GM10266 (cell line): ENCODE measurements around the gene MEP1B.

Experiments used
- DNase-seq: peaks from one replicate; pipeline ENCODE4 v3.0.0; 2012; ENCODE audit errors: extremely low spot score
- CTCF ChIP-seq: IDR thresholded peaks from 2 replicates; pipeline ENCODE4 v1.5.1; 2012; ENCODE audit warnings: mild to moderate bottlenecking, low read depth; ENCODE audit not compliant: control insufficient read depth, insufficient read depth; ENCODE audit errors: missing control alignments

MEP1B gene

DNA sequence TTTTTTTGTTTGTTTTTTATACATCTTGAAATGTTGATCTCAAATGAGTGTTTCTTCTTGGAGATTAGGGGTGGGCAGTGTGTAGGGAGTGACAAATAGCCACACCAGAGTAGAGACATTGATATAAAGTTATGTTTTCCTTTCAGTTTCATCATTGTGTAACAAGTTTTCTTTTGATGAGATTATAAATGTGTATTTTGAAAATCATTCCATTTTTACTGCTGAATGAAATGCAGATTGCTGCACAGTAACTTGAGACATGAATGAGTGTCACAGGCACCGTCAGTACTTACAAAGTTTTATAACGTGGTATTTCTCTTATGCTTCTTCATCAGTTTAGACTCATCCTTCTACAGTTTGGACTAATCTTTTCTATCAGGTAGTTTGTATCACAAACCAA, 370 bp downstream of the MEP1B start:
- TF ChIP-seq CTCF, result no peak
- DNase-seq, result no peak

- no peak for TF ChIP-seq CTCF
- DNase-seq, result no peak
These were observed 6.3 kb downstream of the MEP1B start for GRCh38 chr18:32195881-32196815.

- no peak for DNase-seq
These were observed 10.9 kb downstream of the MEP1B start for GRCh38 chr18:32200766-32201165.

DNA sequence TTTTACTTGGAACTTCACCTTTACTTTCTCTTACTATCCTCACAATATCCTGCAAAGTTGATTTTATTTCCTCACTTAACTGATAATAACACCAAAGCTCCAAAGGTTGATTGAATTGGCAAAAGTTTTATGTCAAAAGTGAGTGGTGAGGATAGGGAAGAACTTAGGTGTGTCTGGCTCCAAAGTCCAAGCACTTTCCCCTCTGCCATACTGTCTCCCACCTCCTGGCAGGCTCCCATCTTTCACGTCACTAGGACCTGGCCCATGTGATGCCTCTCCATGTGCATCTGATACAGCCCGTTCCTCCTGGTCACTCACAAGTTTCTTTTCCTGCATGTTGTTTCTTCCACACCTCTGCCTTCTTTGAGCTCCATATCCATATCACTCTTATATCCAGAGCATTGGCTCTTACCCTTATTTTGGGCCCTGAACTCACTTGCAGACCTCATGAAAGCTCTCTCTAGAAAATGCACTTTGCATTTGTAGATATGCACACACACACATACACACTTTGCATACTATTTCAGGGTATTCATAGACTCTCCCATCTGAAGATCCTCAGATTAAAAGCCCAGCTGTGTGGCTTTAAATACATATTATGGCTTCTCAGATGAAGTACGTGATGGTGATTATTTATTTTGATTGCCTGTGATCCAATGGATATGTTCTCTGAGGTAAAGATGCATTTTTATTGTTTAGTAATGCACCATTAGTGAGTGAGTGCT, 12.3 kb downstream of the MEP1B start:
- no peak for TF ChIP-seq CTCF
- DNase-seq, result no peak

More at GRCh38 chr18:32200766-32201165, 10.9 kb downstream of the MEP1B start:
- TF ChIP-seq CTCF, result no peak

DNA sequence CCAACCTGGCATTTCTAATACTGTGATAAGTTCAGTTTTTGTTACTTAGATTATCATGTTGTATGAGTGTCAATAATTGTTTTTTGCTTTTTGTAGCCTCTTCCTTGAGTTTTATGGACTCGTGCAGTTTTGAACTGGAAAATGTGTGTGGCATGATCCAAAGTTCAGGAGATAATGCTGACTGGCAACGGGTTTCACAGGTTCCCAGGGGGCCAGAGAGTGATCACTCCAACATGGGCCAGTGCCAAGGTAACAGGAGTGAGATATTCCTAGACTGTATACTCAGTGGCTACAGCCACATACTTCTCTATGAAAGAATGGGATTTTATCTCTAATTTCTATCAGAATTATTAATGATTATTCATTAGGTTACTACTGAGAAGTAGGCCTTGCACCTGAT, 18.2 kb downstream of the MEP1B start:
- no peak for DNase-seq
- TF ChIP-seq CTCF, result no peak

DNA sequence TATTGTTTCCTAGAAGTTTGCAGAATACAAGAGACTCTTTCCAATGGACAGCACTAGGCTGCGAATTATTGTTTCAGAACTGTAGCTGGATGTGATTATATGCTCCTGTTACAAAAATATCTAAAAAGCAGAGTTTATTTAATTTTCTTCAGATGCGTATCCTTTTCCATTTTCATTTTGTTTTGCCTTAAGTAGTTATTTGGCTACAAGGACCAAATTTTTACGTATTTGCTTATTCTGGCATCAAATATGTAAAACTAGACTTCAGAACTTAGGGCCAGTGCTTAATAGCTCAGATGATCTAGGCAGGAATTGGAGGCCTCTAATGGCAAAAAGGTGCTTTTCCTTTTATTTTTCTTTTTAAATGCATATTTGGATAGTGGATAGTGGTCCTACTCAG, 18.7 kb downstream of the MEP1B start:
- no peak for DNase-seq
- no peak for TF ChIP-seq CTCF

GRCh38 chr18:32209685-32210445, 20.0 kb downstream of the MEP1B start:
- no peak for TF ChIP-seq CTCF
- no peak for DNase-seq
